ENCODE results near the gene CHP1. TPM values are rescaled to one million over a fixed set of nuclear protein-coding genes. Genes with fewer than 3 reads are reported as not detected.
"Not testable (repeated sequence)": the region's sequence is repeated elsewhere in the genome, so short reads cannot be mapped to it uniquely, and the experiment has no call there.

The CHP1 gene
- total RNA-seq, 4 donors from 2014 or later: 125 to 183 (median 154) TPM

DNA sequence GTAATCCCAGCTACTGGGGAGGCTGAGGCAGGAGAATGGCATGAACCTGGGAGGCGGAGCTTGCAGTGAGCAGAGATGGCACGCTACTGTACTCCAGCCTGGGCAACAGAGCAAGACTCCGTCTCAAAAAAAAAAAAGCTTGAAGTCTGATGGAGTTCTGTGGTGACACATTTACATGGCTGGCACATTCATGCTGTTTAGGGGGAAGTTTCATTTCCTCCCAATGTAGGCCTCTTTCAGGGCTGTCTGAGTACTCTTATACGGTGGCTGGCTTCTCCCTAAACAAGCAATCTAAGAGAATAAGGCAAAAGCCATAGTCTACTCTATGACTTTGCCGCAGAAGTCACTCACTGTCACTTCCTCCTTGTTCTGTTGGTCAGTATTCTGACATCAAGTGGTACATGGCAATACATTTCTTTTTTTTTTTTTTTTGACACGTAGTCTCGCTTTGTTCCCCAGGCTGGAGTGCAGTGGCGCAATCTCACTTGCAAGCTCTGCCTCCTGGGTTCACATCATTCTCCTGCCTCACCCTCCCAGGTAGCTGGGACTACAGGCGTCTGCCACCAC, 60.1 kb downstream of the CHP1 start:
- WGBS, 2 donors: 83 to 85% methylated on average over 9 of the region's 9 CpGs
- no peak for DNase-seq (ENCODE audit: low spot score in 2 of 2)
- H3K4me3 ChIP-seq (ENCODE audit: low read depth, poor library complexity, severe bottlenecking): no peak overlapping the region
- TF ChIP-seq, protein P1, sequence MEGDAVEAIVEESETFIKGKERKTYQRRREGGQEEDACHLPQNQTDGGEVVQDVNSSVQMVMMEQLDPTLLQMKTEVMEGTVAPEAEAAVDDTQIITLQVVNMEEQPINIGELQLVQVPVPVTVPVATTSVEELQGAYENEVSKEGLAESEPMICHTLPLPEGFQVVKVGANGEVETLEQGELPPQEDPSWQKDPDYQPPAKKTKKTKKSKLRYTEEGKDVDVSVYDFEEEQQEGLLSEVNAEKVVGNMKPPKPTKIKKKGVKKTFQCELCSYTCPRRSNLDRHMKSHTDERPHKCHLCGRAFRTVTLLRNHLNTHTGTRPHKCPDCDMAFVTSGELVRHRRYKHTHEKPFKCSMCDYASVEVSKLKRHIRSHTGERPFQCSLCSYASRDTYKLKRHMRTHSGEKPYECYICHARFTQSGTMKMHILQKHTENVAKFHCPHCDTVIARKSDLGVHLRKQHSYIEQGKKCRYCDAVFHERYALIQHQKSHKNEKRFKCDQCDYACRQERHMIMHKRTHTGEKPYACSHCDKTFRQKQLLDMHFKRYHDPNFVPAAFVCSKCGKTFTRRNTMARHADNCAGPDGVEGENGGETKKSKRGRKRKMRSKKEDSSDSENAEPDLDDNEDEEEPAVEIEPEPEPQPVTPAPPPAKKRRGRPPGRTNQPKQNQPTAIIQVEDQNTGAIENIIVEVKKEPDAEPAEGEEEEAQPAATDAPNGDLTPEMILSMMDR (IDR thresholded peaks at IDR 0.05): no peak
- no peak for TF ChIP-seq POLR2A (IDR thresholded peaks at IDR 0.05)
- intact Hi-C loops (cut with DNase I; ENCODE audit: low total_unique reads): no loop called here

DNA sequence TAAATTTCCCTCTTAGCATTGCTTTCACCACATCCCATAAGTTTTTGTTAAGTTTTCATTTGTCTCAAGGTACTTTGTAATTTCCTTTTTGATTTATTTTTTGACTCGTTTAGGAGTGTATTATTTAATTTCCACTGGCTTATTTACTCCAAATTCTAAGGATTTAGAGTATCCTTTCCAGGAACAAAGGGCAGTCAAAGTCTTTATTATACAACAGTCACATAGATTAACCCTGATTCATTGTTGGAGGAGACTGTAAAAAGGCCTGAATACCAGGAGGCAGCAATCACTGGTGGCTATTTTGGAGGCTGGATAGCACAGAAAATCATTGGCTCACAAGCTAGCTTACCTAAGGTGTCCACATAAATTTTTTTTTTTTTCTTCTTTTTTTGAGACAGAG, 61.5 kb downstream of the CHP1 start:
- H3K4me3 ChIP-seq (ENCODE audit: low read depth, poor library complexity, severe bottlenecking): no peak overlapping the region
- TF ChIP-seq, protein P1 (IDR thresholded peaks at IDR 0.05): no peak
- no peak for TF ChIP-seq POLR2A (IDR thresholded peaks at IDR 0.05)
- WGBS, 2 donors: 52 to 63% methylated on average over 1 of the region's 1 CpG
- intact Hi-C loops (cut with DNase I; ENCODE audit: low total_unique reads): no loop called here
- DNase-seq (ENCODE audit: low spot score in 2 of 2): no peak

DNA sequence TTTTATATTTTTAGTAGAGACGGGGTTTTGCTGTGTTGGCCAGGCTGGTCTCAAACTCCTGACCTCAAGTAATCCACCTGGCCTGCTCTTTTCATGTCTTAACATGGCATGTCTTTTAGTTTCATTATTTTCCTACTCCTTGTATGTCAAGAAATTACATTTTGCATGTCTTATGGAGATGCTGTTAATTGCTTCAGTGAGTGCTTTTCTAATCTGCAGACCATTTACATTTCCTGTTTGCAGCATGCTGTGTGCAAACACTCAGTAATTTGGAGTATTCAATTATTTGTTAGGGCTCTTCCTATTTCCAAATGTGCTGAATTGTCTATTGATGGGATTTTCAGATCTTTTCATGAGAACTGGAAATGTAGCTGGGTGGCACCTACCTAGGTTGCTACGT, 70.1 kb downstream of the CHP1 start:
- WGBS, 2 donors: 84% methylated on average over 2 of the region's 2 CpGs
- H3K4me3 ChIP-seq (ENCODE audit: low read depth, poor library complexity, severe bottlenecking); DNase-seq (ENCODE audit: low spot score in 2 of 2); intact Hi-C loops (cut with DNase I; ENCODE audit: low total_unique reads): not testable (repeated sequence)

DNA sequence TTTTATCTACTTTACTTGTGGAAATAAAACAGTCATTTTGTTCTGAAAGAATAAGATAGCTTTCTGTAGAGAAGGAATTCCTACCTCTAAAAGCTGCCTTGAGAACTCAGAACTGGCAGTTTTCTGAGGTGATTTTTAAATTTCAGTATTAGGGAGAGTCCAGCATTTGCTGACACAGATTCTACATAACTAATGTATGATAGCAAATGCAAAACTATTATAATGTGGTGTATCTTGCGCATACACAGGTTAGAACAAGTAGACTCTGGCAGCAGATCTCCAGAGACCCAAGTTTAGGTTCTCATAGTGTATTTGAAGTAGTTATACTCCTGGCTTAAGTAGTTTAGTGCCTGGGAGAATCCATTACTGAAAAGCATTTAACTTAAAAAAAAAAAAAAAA, 70.5 kb downstream of the CHP1 start:
- WGBS, 2 donors: 67 to 81% methylated on average over 1 of the region's 1 CpG
- intact Hi-C loops (cut with DNase I; ENCODE audit: low total_unique reads): no loop called here
- no peak overlapping the region for H3K4me3 ChIP-seq (ENCODE audit: low read depth, poor library complexity, severe bottlenecking)
- no peak for DNase-seq (ENCODE audit: low spot score in 2 of 2)
- TF ChIP-seq POLR2A (IDR thresholded peaks at IDR 0.05): no peak
- TF ChIP-seq, protein P1 (IDR thresholded peaks at IDR 0.05): no peak

DNA sequence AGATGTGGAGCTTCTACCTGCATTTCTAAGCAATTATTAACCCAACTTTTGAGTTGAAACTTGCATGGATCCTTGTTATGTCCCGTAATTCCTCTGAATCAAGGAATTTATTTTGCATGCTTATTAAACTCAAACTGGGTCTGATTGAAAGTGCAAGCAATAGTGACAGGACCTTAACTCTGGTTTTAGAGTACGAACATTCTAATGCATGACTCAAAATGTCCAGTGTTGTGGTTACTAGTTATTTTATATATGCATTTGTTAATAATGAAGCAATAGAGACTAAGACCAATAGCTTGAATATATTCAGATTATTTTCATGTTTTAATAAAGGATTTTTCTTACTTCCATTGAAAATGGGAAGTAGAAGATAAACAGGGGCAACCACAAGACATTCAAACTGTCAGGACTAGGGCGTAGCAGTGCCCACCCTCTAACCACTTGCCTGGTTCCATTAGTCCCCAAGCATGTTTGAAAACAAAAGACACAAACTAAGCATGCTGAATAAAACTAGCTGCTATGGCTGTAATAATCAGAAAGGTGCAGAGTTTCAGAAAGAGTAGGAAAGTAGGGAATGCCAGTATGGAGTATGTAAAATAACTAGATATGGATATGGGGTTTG, 73.2 kb downstream of the CHP1 start:
- no peak for DNase-seq (ENCODE audit: low spot score in 2 of 2)
- H3K4me3 ChIP-seq (ENCODE audit: low read depth, poor library complexity, severe bottlenecking): no peak overlapping the region
- TF ChIP-seq, protein P1 (IDR thresholded peaks at IDR 0.05): no peak
- no peak for TF ChIP-seq POLR2A (IDR thresholded peaks at IDR 0.05)
- WGBS, 2 donors: 85 to 94% methylated on average over 3 of the region's 3 CpGs
- intact Hi-C loops (cut with DNase I; ENCODE audit: low total_unique reads): no loop called here

DNA sequence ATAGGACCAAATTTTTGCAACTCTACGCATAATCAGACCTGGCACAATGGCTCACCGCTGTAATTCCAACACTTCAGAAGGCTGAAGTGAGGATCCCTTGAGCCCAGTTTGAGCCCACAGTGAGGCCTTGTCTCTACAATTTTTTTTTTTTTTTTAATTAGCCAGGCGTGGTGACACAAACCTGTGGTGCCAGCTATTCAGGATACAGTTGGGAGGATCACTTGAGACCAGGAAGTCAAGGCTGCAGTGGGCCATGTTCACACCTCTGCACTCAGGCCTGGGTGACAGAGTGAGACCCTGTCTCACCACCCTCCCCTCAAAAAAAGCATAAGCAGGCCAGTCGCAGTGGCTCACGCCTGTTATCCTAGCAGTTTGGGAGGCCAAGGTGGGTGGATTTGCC, 76.6 kb downstream of the CHP1 start:
- intact Hi-C loops (cut with DNase I; ENCODE audit: low total_unique reads): no loop called here

More for the DNA sequence above, 76.6 kb downstream of the CHP1 start:
- 88 to 93% methylated on average over 5 of the region's 5 CpGs for WGBS, 2 donors
- DNase-seq (ENCODE audit: low spot score in 2 of 2): no peak
- no peak overlapping the region for H3K4me3 ChIP-seq (ENCODE audit: low read depth, poor library complexity, severe bottlenecking)
- TF ChIP-seq, protein P1 (IDR thresholded peaks at IDR 0.05): no peak
- TF ChIP-seq POLR2A (IDR thresholded peaks at IDR 0.05): no peak
